Upper lobe of left lung (tissue), 4 donors: ENCODE measurements around the gene GPR173.

ENCODE experiments used
- POLR2AphosphoS5 ChIP-seq, 2 donors: sonication (generic); formaldehyde crosslinking; IDR thresholded peaks; one replicate each; pipeline ENCODE4 v1.5.1; 2017; ENCODE audit warnings: antibody characterized with exemption in 2 of 2
- TF ChIP-seq, protein P1 (sequence below), 6 experiments: fragments of 450-650 bp in 4 of 6; fragments of 200-600 bp in 2 of 6; sonication (generic) in 2 of 6; IDR thresholded peaks; one replicate each; pipeline ENCODE4 v1.5.1; 2016 to 2019; ENCODE audit warnings: antibody characterized with exemption in 6 of 6

DNA sequence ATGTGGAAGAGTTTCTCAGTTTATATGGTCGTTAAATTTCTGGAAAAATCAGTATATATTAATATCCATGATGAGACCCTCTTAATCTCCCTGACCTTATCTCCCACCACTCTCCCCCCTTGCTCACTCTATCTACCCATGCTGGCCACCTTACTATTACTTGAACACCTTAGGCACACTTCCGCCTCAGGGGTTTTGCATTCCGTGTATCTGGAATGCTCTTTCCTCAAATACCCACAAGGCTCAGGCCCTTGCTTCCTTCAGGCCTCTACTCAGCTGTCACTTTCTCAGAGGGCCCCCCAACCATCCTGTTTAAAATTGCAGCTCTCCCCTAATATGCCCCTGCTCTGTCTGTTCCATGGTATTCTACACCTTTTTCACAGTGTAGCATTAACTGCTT lies 47.2 kb downstream of the GPR173 start:
- TF ChIP-seq POLR2AphosphoS5 (IDR thresholded peaks at IDR 0.05), result no peak
- TF ChIP-seq, protein P1, sequence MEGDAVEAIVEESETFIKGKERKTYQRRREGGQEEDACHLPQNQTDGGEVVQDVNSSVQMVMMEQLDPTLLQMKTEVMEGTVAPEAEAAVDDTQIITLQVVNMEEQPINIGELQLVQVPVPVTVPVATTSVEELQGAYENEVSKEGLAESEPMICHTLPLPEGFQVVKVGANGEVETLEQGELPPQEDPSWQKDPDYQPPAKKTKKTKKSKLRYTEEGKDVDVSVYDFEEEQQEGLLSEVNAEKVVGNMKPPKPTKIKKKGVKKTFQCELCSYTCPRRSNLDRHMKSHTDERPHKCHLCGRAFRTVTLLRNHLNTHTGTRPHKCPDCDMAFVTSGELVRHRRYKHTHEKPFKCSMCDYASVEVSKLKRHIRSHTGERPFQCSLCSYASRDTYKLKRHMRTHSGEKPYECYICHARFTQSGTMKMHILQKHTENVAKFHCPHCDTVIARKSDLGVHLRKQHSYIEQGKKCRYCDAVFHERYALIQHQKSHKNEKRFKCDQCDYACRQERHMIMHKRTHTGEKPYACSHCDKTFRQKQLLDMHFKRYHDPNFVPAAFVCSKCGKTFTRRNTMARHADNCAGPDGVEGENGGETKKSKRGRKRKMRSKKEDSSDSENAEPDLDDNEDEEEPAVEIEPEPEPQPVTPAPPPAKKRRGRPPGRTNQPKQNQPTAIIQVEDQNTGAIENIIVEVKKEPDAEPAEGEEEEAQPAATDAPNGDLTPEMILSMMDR (IDR thresholded peaks at IDR 0.05), result no peak
